ENCODE results near the gene SH3RF3. TPM values are rescaled to one million over a fixed set of nuclear protein-coding genes. Genes with fewer than 3 reads are reported as not detected.

SH3RF3 gene
- total RNA-seq, 2 donors from 2014 or later = 1.5 to 1.8 TPM

- Mint-ChIP-seq H3K4me1 (peaks cover 23% of the 10 kb centered on the region), H3K9me3 (no peaks in the 10 kb centered on the region), H3K27me3 (ENCODE audit: insufficient read depth) (peaks cover 22% of the 10 kb centered on the region), H3K27ac (peak overlapping the region; percentile 73), H3K36me3 (ENCODE audit: low read depth) (no peaks in the 10 kb centered on the region), H3K4me3 (no peak overlapping the region)
- no peaks in the 10 kb centered on the region for H3K27me3 ChIP-seq (ENCODE audit: control insufficient read depth, insufficient read depth, low read length, poor library complexity, severe bottlenecking)
- 67 to 81% methylated on average over 1 to 5 of the region's 7 CpGs for WGBS, 2 experiments (ENCODE audit: insufficient coverage in 1 of 2, insufficient read length in 1 of 2)
- no peak overlapping the region for H3K27ac ChIP-seq (ENCODE audit: low read depth, low read length)
- H3K4me1 ChIP-seq (ENCODE audit: control insufficient read depth, insufficient read depth, low read length) = peaks cover 5% of the 10 kb centered on the region
- H3K36me3 ChIP-seq (ENCODE audit: control insufficient read depth, insufficient read depth, low read length) = no peaks in the 10 kb centered on the region
- TF ChIP-seq CTCF (conservative IDR thresholded peaks at IDR 0.05) = no peak
- no peak overlapping the region for H3K9ac ChIP-seq (ENCODE audit: extremely low read depth, low read length, poor library complexity, severe bottlenecking)
- no peak overlapping the region for H3K4me3 ChIP-seq (ENCODE audit: low read length)
- no peaks in the 10 kb centered on the region for H3K9me3 ChIP-seq (ENCODE audit: control insufficient read depth, low read length)
- DNase-seq = peak; percentile 46
Measured at GRCh38 chr2:109210431-109211200, 81.6 kb downstream of the SH3RF3 start.

- H3K4me3 Mint-ChIP-seq = no peak overlapping the region
- TF ChIP-seq CTCF (conservative IDR thresholded peaks at IDR 0.05) = no peak
- peaks cover 25% of the 10 kb centered on the region for H3K4me1 Mint-ChIP-seq
Measured at GRCh38 chr2:109211315-109211714, 82.3 kb downstream of the SH3RF3 start.

GRCh38 chr2:109212836-109213563, 84.0 kb downstream of the SH3RF3 start:
- Histone ChIP-seq H3K9ac (ENCODE audit: extremely low read depth, low read length, poor library complexity, severe bottlenecking) (no peak overlapping the region), H3K4me3 (ENCODE audit: low read length) (no peak overlapping the region), H3K27ac (ENCODE audit: low read depth, low read length) (no peak overlapping the region), H3K36me3 (ENCODE audit: control insufficient read depth, insufficient read depth, low read length) (no peaks in the 10 kb centered on the region), H3K9me3 (ENCODE audit: control insufficient read depth, low read length) (no peaks in the 10 kb centered on the region), H3K4me1 (ENCODE audit: control insufficient read depth, insufficient read depth, low read length) (peaks cover 5% of the 10 kb centered on the region), H3K27me3 (ENCODE audit: control insufficient read depth, insufficient read depth, low read length, poor library complexity, severe bottlenecking) (no peaks in the 10 kb centered on the region)
- TF ChIP-seq CTCF (conservative IDR thresholded peaks at IDR 0.05) = no peak
- WGBS, 2 experiments (ENCODE audit: insufficient coverage in 1 of 2, insufficient read length in 1 of 2) = 93 to 95% methylated on average over 9 to 10 of the region's 10 CpGs
- H3K27ac Mint-ChIP-seq = no peak overlapping the region
- H3K27me3 Mint-ChIP-seq (ENCODE audit: insufficient read depth) = peaks cover 19% of the 10 kb centered on the region
- H3K9me3 Mint-ChIP-seq = no peaks in the 10 kb centered on the region
- no peaks in the 10 kb centered on the region for H3K36me3 Mint-ChIP-seq (ENCODE audit: low read depth)
- H3K4me3 Mint-ChIP-seq = no peak overlapping the region
- H3K4me1 Mint-ChIP-seq = peaks cover 27% of the 10 kb centered on the region
- no peak for DNase-seq

More at GRCh38 chr2:109211315-109211714, 82.3 kb downstream of the SH3RF3 start:
- Histone ChIP-seq H3K9ac (ENCODE audit: extremely low read depth, low read length, poor library complexity, severe bottlenecking) (no peak overlapping the region), H3K4me3 (ENCODE audit: low read length) (no peak overlapping the region), H3K27ac (ENCODE audit: low read depth, low read length) (no peak overlapping the region), H3K9me3 (ENCODE audit: control insufficient read depth, low read length) (no peaks in the 10 kb centered on the region), H3K36me3 (ENCODE audit: control insufficient read depth, insufficient read depth, low read length) (no peaks in the 10 kb centered on the region), H3K27me3 (ENCODE audit: control insufficient read depth, insufficient read depth, low read length, poor library complexity, severe bottlenecking) (no peaks in the 10 kb centered on the region), H3K4me1 (ENCODE audit: control insufficient read depth, insufficient read depth, low read length) (peaks cover 5% of the 10 kb centered on the region)
- Mint-ChIP-seq H3K27me3 (ENCODE audit: insufficient read depth) (peaks cover 16% of the 10 kb centered on the region), H3K36me3 (ENCODE audit: low read depth) (no peaks in the 10 kb centered on the region), H3K9me3 (no peaks in the 10 kb centered on the region), H3K27ac (no peak overlapping the region)
- 83 to 85% methylated on average over 9 to 10 of the region's 10 CpGs for WGBS, 2 experiments (ENCODE audit: insufficient coverage in 1 of 2, insufficient read length in 1 of 2)
- DNase-seq = peak; percentile 73
